Mononuclear cell (primary cell): Measurements from ENCODE around the gene ZNRF3. TPM values are rescaled to one million over a fixed set of nuclear protein-coding genes. Genes with fewer than 3 reads are reported as not detected.

Experiments used
- H3K27me3 ChIP-seq: 2 replicates; pipeline ENCODE4 v1.6.0; 2011; ENCODE audit warnings: low read length, control low read depth; ENCODE audit not compliant: insufficient read depth
- H3K4me1 ChIP-seq: 2 replicates; pipeline ENCODE4 v1.5.1; 2011; ENCODE audit warnings: mild to moderate bottlenecking, low read length, control low read depth; ENCODE audit not compliant: insufficient read depth
- H3K4me3 ChIP-seq: 2 replicates; pipeline ENCODE4 v1.5.1; 2011; ENCODE audit warnings: mild to moderate bottlenecking, low read length, moderate library complexity
- H3K9me3 ChIP-seq: 2 replicates; pipeline ENCODE4 v1.5.1; 2011; ENCODE audit warnings: low read depth, mild to moderate bottlenecking, control low read depth, low read length
- total RNA-seq: library from RNA; depleted of rRNA; stranded (reverse); fragments of >200 nt; gene quantifications from one replicate; pipeline ENCODE4 v1.2.3, GENCODE V29; 2012

ZNRF3 gene
- total RNA-seq, 1 donor: 0.52 TPM

GRCh38 chr22:29093501-29094300 lies 210.3 kb downstream of the ZNRF3 start:
- Histone ChIP-seq H3K4me1 (no peaks in the 10 kb centered on the region), H3K9me3 (no peaks in the 10 kb centered on the region), H3K4me3 (no peak overlapping the region), H3K27me3 (peaks cover 2% of the 10 kb centered on the region)

- Histone ChIP-seq H3K4me1 (no peaks in the 10 kb centered on the region), H3K27me3 (no peaks in the 10 kb centered on the region), H3K9me3 (no peaks in the 10 kb centered on the region), H3K4me3 (no peak overlapping the region)
Observed at GRCh38 chr22:29095459-29095858, 212.1 kb downstream of the ZNRF3 start.

GRCh38 chr22:29096736-29097669 lies 213.6 kb downstream of the ZNRF3 start:
- Histone ChIP-seq H3K4me1 (no peaks in the 10 kb centered on the region), H3K4me3 (no peak overlapping the region), H3K9me3 (no peaks in the 10 kb centered on the region), H3K27me3 (no peaks in the 10 kb centered on the region)

GRCh38 chr22:29098296-29098695 lies 214.9 kb downstream of the ZNRF3 start:
- Histone ChIP-seq H3K27me3 (peaks cover 2% of the 10 kb centered on the region), H3K4me1 (no peaks in the 10 kb centered on the region), H3K9me3 (no peaks in the 10 kb centered on the region), H3K4me3 (no peak overlapping the region)

- H3K4me1 ChIP-seq: no peaks in the 10 kb centered on the region
Observed at GRCh38 chr22:29102300-29102699, 218.9 kb downstream of the ZNRF3 start.

GRCh38 chr22:29103121-29103520 lies 219.7 kb downstream of the ZNRF3 start:
- Histone ChIP-seq H3K4me3 (no peak overlapping the region), H3K27me3 (peaks cover 2% of the 10 kb centered on the region), H3K9me3 (no peaks in the 10 kb centered on the region), H3K4me1 (no peaks in the 10 kb centered on the region)

More at GRCh38 chr22:29102300-29102699, 218.9 kb downstream of the ZNRF3 start:
- H3K9me3 ChIP-seq: no peaks in the 10 kb centered on the region
- peaks cover 2% of the 10 kb centered on the region for H3K27me3 ChIP-seq
- no peak overlapping the region for H3K4me3 ChIP-seq

- Histone ChIP-seq H3K27me3 (peaks cover 4% of the 10 kb centered on the region), H3K4me3 (no peak overlapping the region), H3K4me1 (no peaks in the 10 kb centered on the region), H3K9me3 (no peaks in the 10 kb centered on the region)
Observed at GRCh38 chr22:29105468-29105867, 222.1 kb downstream of the ZNRF3 start.

- Histone ChIP-seq H3K9me3 (no peaks in the 10 kb centered on the region), H3K27me3 (peaks cover 4% of the 10 kb centered on the region), H3K4me1 (no peaks in the 10 kb centered on the region), H3K4me3 (no peak overlapping the region)
Observed at GRCh38 chr22:29106839-29107238, 223.5 kb downstream of the ZNRF3 start.

Other genes starting within 250 kb of the ZNRF3 start
- gene TTC28, start 203.7 kb upstream of the ZNRF3 start, total RNA-seq: 1.5 TPM
- gene CHEK2, start 141.8 kb upstream of the ZNRF3 start, total RNA-seq: 5.1 TPM
- gene HSCB, start 141.5 kb upstream of the ZNRF3 start, total RNA-seq: 8.3 TPM
- 26.3 TPM for gene CCDC117, start 110.9 kb upstream of the ZNRF3 start, total RNA-seq
- gene XBP1, start 83.0 kb upstream of the ZNRF3 start, total RNA-seq: 221 TPM
- not detected for gene C22orf31, start 178.3 kb downstream of the ZNRF3 start, total RNA-seq
- gene KREMEN1, start 189.5 kb downstream of the ZNRF3 start, total RNA-seq: 0.42 TPM